Stimulated activated effector memory CD8-positive, alpha-beta T cell treated with anti-CD3 and anti-CD28 coated beads, Interleukin-12 subunit alpha, Interleukin-12 subunit beta, amount 100 ng/mL, for 72 hours (primary cell): ENCODE measurements around the gene TNIK.
"Not testable (repeated sequence)": the region's sequence is repeated elsewhere in the genome, so short reads cannot be mapped to it uniquely, and the experiment has no call there.

Experiments used
- ATAC-seq: fragments of 150-1000 bp; cut with Tn5 transposase; 2 replicates; pipeline ENCODE4 v1.10.0; 2021
- DNase-seq, 2 donors: peaks; one replicate each; pipeline ENCODE4 v3.0.0; 2021 to 2022; ENCODE audit warnings: low spot score in 2 of 2
- H3K27ac Mint-ChIP-seq: one replicate; pipeline ENCODE4 v1.8.0; 2022; ENCODE audit warnings: mild to moderate bottlenecking, mixed read lengths
- H3K36me3 Mint-ChIP-seq: one replicate; pipeline ENCODE4 v1.8.0; 2022; ENCODE audit warnings: mild to moderate bottlenecking, mixed read lengths
- H3K4me1 Mint-ChIP-seq: one replicate; pipeline ENCODE4 v1.8.0; 2022; ENCODE audit warnings: mixed read lengths
- H3K4me3 Mint-ChIP-seq: one replicate; pipeline ENCODE4 v1.8.0; 2022; ENCODE audit warnings: mild to moderate bottlenecking, mixed read lengths
- H3K9me3 Mint-ChIP-seq: one replicate; pipeline ENCODE4 v1.8.0; 2022; ENCODE audit warnings: mixed read lengths

Gene TNIK

DNA sequence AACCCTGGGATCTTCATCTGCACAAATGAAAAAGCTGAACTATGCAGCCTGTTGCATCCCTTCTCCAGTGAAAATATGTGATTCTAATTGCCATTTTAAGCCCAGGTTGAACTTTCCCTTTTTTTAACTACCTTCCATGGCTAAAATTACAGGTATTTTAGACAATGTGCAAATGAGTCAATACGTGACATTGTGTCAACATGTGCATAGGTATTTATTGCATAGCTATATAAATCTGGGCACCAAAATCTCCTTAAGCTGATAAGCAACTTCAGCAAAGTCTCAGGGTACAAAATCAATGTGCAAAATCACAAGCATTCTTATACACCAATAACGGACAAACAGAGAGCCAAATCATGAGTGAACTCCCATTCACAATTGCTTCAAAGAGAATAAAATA lies 37.4 kb downstream of the TNIK start:
- not testable (repeated sequence) for H3K36me3 Mint-ChIP-seq, DNase-seq, ATAC-seq, H3K4me3 Mint-ChIP-seq, H3K9me3 Mint-ChIP-seq, H3K27ac Mint-ChIP-seq, H3K4me1 Mint-ChIP-seq

DNA sequence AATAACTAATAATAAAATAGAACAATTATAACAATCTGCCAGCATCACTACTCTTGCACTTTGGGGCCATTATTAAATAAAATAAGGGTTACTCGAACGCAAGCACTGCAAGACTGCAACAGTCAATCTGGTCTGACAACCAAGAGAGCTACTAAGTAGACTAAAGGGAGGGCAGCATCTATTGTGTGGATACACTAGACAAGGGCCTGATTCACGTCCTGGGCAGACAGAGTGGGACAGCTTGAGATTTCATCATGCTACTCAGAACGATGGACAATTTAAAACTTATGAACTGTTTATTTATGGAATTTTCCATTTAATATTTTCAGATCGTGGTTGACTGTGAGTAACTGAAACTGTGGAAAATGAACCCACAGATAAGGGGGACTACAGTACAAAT lies 39.5 kb downstream of the TNIK start:
- Mint-ChIP-seq H3K9me3 (no peaks in the 10 kb centered on the region), H3K4me3 (no peak overlapping the region), H3K36me3 (no peaks in the 10 kb centered on the region), H3K27ac (no peak overlapping the region), H3K4me1 (peaks cover 7% of the 10 kb centered on the region)
- DNase-seq, result no peak
- no peak for ATAC-seq

DNA sequence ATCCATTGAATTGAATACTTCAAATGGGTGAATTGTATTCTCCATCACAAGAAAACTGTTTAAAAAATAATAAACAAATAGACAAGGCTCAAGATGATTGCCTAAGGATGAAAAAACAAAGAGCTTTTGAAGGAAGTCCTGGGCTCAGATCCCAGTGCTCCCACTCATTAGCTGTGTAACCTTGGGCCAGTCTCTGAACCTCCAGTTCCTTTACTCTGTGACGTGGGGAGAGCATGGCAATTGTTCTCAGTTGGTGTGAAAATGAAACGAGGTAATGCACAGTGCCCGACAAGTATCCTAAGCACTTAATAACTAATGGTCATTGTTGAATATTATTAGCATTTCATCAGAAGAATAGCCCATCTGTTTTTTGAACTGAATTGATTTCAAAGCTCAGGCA lies 40.7 kb downstream of the TNIK start:
- Mint-ChIP-seq H3K4me3 (no peak overlapping the region), H3K36me3 (no peaks in the 10 kb centered on the region), H3K27ac (no peak overlapping the region), H3K4me1 (peaks cover 19% of the 10 kb centered on the region), H3K9me3 (no peaks in the 10 kb centered on the region)
- no peak for DNase-seq
- ATAC-seq, result no peak

DNA sequence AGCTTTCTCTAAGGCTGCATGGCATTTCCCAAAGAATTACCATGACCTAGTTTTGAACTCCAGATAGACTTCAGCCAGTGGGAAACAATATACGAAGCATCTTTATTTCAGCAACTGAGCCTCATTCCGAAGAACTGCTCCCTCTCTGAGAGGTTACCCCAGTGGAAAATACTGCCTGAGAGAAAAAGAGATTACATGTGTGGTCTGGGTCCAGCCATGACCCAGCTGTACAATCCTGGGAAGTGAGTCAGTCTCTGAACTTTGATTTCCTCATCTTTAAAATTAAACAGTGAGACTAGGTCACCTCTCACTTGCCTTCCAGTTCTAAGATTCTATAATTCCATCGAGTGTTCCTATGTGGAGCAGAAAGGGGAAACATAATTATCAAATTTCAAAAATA lies 42.4 kb downstream of the TNIK start:
- Mint-ChIP-seq H3K27ac (no peak overlapping the region), H3K4me3 (no peak overlapping the region), H3K9me3 (no peaks in the 10 kb centered on the region), H3K36me3 (no peaks in the 10 kb centered on the region), H3K4me1 (peaks cover 33% of the 10 kb centered on the region)
- ATAC-seq (no peak), DNase-seq (no peak)

DNA sequence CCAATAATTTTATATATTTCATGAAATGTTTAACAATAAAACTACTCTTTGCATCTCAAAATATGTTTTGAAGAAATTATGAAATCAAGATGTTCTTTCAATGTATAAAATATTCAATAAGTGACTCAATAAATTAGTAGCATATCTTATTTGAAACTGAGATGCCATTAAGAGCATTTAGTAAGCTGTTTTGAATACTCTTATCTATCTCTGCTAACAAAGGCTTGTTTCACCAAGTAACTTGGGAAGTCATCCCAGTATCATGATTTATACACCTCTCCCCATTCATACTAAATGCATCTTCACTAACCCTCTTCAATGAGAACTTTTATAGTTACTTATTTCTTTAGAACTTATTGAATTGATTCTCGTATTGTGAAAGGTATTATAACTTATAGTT lies 43.1 kb downstream of the TNIK start:
- Mint-ChIP-seq H3K4me1 (peaks cover 39% of the 10 kb centered on the region), H3K27ac (no peak overlapping the region), H3K4me3 (no peak overlapping the region), H3K9me3 (no peaks in the 10 kb centered on the region), H3K36me3 (no peaks in the 10 kb centered on the region)
- ATAC-seq (no peak), DNase-seq (no peak)

DNA sequence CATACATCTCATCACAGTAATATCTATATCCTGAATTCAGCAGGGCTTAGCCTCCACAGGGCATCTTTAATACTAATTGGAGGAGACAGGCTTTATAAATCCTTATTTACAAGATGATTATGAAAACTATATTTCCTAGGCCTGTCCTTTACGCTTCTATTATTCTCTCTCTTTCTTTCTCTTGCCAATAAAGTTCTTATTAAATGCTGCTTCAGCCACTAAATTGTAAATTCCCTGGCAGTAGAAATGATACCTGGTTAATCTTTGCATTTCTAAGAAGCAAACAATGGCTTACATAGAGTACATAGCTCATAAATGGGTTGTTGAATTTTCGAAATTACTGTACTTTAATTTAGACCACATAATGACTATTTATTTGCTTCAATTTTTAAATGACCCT lies 43.5 kb downstream of the TNIK start:
- H3K4me1 Mint-ChIP-seq, result peaks cover 44% of the 10 kb centered on the region
- H3K4me3 Mint-ChIP-seq, result no peak overlapping the region
- no peaks in the 10 kb centered on the region for H3K36me3 Mint-ChIP-seq
- no peak for DNase-seq
- no peaks in the 10 kb centered on the region for H3K9me3 Mint-ChIP-seq
- ATAC-seq, result no peak
- no peak overlapping the region for H3K27ac Mint-ChIP-seq

DNA sequence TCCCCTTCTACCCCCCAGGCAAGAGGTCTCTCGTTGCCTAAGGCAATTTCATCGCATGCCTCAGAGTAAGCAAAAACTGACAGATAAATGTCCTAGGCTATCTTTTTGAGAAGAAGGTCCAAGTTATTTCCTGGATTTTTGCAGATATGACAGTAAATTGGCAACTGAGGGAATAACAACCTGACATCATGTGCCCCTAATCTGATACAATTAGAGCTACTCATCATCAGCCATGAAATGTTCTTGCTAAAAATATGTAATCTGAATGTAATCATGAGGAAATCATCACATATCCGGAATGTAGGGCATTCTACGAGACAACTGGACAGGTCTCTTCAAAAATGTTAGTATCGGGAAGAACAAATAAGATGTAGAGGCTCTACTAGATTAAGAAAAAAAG lies 44.1 kb downstream of the TNIK start:
- Mint-ChIP-seq H3K27ac (no peak overlapping the region), H3K4me3 (no peak overlapping the region), H3K9me3 (no peaks in the 10 kb centered on the region), H3K4me1 (peaks cover 39% of the 10 kb centered on the region), H3K36me3 (no peaks in the 10 kb centered on the region)
- DNase-seq, result no peak
- ATAC-seq, result no peak

DNA sequence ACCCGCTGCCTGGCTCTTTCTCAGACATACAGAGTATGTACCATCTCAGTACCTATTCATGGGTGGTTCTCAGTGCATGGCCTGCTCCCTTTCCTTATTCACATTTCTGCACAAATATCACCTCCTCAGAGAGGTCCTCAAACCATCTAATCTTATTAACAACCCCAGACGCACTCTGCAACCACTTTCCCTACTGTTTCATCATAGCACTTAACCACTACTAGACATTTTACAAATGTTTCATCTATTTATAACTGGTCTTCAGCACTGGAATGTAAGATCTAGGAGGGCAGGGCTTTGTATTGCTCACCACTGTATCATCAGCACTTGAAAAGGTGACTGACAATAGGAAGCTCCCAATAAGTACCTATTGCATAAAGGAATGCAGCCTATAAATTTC lies 45.1 kb downstream of the TNIK start:
- no peak for DNase-seq
- no peaks in the 10 kb centered on the region for H3K36me3 Mint-ChIP-seq
- ATAC-seq, result no peak
- no peaks in the 10 kb centered on the region for H3K9me3 Mint-ChIP-seq
- H3K4me1 Mint-ChIP-seq, result peaks cover 37% of the 10 kb centered on the region
- no peak overlapping the region for H3K27ac Mint-ChIP-seq
- no peak overlapping the region for H3K4me3 Mint-ChIP-seq

DNA sequence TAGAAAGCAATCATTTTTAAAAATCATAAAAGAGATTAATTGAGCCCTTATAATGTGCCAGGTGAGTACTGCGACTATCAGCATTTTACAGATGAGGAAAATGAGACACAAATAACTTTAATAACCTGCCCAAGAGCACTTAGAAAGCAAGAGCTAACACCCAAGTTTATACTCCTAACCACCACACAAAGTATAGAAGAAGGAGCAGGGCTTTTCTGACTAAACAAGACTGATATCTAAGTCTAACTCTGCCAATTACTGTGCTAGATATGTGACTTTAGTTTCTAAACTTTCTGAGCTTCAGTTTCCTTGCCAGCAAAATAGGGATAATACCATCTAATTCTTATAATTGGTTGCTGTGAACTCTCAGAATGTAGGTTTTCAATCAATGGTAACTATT lies 47.7 kb downstream of the TNIK start:
- Mint-ChIP-seq H3K36me3 (no peaks in the 10 kb centered on the region), H3K9me3 (no peaks in the 10 kb centered on the region), H3K27ac (peak overlapping the region; percentile 44), H3K4me3 (no peak overlapping the region), H3K4me1 (peaks cover 42% of the 10 kb centered on the region)
- no peak for DNase-seq
- ATAC-seq, result no peak

DNA sequence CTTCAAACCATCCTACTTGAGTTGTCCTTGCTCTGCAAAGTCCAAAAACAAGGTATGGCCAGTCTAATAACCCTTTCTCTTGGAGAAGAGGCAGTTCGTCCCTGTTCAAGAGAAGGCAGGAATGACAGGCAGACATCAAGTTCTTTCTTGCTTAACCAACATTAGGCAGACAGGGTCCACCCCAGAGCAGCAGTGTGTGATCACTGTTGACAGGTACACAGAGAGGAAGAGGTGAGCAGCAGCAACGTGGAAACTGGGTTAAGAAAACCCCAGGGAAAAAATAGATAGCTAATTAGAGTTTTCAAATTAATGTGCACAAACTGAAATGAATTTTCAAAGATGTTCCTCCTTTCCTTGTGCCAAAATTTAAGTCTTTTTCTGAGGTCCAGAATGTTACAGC lies 48.2 kb downstream of the TNIK start:
- H3K4me3 Mint-ChIP-seq, result no peak overlapping the region
- peak overlapping the region; percentile 44 for H3K27ac Mint-ChIP-seq
- DNase-seq, result no peak
- ATAC-seq, result no peak
- peaks cover 45% of the 10 kb centered on the region for H3K4me1 Mint-ChIP-seq
- no peaks in the 10 kb centered on the region for H3K36me3 Mint-ChIP-seq
- no peaks in the 10 kb centered on the region for H3K9me3 Mint-ChIP-seq

DNA sequence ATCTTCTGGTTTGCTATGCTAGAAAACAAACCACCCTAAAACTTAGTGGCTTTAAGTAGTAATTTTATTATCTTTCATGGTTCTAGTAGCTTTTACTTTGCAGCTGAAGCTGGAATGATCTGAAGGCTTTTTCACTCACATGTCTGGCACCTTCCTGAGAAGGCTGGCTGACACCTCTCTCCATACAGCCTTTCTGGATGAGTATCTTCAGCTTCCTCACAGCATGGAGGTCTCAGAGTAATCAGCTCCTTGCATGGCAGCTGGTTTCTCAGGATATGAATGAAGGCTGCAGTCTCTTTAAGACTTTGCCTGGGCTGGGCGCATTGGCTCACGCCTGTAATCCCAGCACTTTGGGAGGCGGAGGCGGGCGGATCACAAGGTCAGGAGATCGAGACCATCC lies 50.0 kb downstream of the TNIK start:
- DNase-seq, result no peak
- H3K9me3 Mint-ChIP-seq, result no peaks in the 10 kb centered on the region
- ATAC-seq, result no peak
- no peak overlapping the region for H3K4me3 Mint-ChIP-seq
- H3K27ac Mint-ChIP-seq, result no peak overlapping the region
- peaks cover 48% of the 10 kb centered on the region for H3K4me1 Mint-ChIP-seq
- no peaks in the 10 kb centered on the region for H3K36me3 Mint-ChIP-seq

DNA sequence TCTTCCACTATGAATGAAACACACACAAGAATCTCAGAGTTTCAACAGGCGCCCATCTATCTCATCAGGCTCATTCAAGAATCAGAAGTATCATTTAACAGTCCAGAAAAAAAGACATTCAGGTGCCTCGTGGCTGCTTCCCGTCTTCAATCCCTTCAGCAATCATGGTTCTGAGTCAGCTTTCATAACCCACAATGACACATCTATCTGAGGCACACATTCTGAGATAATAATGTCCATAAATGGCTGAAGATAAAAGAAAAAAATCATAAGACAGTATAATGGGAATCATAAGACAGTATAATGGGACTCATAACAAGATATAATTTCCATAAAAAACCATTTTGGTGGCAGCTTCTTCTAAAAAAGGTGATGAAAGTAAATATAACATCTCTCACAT lies 52.4 kb downstream of the TNIK start:
- H3K9me3 Mint-ChIP-seq, result no peaks in the 10 kb centered on the region
- H3K4me3 Mint-ChIP-seq, result no peak overlapping the region
- H3K36me3 Mint-ChIP-seq, result no peaks in the 10 kb centered on the region
- ATAC-seq (peak; percentile 78), DNase-seq (no peak)
- H3K27ac Mint-ChIP-seq, result no peak overlapping the region
- H3K4me1 Mint-ChIP-seq, result peaks cover 31% of the 10 kb centered on the region

DNA sequence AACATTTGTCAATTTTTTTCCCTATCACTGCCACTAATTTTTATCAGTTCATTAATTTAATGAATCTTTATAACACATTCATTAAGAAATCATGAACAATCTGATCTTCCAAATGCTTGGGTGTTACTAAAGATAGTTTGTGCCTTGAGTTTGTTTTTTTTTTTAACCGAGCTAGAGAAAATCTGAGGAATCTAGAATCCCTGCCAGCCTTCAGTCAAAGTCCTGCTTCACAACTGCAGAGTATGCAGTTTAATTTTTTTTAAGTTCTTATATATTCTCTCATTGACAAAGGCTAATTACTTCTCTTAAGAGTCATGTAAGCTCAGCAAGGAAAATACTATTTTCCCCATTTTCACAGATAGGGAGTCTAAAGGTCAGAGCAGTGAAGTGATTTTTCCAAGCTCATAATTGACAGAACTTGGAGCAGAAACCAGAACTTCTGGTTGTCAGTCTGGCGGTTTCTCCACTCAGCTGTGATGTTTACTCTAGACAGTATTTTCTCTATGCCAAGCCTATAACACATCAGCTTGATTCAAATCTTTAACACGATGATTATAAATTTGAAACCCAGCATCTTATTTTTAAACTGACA lies 55.7 kb downstream of the TNIK start:
- no peaks in the 10 kb centered on the region for H3K9me3 Mint-ChIP-seq
- peaks cover 41% of the 10 kb centered on the region for H3K4me1 Mint-ChIP-seq
- H3K27ac Mint-ChIP-seq, result no peak overlapping the region
- ATAC-seq, result no peak
- DNase-seq, result no peak
- no peak overlapping the region for H3K4me3 Mint-ChIP-seq
- no peaks in the 10 kb centered on the region for H3K36me3 Mint-ChIP-seq

DNA sequence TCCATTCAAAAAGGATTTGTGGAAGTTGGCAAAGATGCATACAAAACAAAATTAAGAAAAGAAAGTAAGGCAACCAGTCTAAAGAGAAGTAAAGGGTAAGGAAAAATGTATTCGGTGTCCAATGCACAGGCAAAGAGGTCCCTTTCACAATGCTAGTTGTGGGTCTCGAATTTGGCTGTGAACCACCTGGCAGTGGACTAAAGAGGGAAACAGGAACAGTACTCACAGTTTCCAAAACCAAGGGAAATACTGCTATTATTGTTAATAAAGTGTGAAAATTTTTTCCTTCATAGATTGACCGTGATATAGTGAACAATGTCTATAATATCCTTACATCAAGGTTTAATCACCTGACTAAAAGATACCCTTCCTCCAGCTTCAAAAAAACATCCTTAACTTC lies 57.9 kb downstream of the TNIK start:
- DNase-seq, result no peak
- Mint-ChIP-seq H3K9me3 (no peaks in the 10 kb centered on the region), H3K27ac (no peak overlapping the region), H3K4me1 (peaks cover 48% of the 10 kb centered on the region), H3K4me3 (no peak overlapping the region), H3K36me3 (no peaks in the 10 kb centered on the region)
- no peak for ATAC-seq

DNA sequence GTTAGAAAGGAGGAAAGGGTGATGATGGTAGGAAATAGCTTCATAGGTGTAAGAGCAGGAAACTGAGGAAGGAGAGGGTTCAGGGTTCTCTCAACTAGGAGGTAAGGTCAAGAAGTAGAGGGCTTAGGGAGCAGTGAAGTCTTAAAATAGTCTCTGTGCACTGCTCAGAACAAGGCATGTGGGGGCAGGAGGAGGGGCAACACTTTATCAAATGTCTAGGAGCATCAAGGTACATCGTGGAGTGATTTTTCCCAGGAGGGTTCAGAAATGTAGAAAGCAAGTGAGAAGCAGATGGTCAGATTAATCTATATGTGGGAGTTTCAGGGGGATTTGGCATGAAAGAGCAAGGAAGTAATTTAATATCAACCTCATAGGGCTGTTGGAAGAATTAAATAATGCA lies 58.8 kb downstream of the TNIK start:
- H3K27ac Mint-ChIP-seq, result no peak overlapping the region
- no peak for DNase-seq
- no peak for ATAC-seq

DNA sequence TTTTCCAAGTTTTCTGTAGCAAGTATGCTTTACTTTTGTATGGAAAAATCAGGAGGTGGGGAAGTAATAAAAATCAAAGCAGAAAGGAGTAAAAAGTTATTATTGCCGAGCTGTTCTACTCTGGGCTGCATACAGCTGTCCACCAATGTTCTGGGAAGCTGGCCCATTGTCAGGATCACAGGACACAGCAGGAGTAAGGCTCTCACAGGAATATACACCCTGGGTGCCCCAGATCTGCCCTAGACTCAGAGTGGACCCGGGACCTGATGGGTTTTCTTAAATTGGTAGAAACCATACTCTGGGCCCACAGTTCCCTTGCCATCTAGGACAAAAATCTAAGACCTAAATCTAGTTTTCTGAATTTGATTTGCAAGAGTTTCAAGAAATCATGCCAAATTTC lies 60.4 kb downstream of the TNIK start:
- DNase-seq, result no peak
- Mint-ChIP-seq H3K4me1 (peaks cover 58% of the 10 kb centered on the region), H3K9me3 (no peaks in the 10 kb centered on the region), H3K36me3 (no peaks in the 10 kb centered on the region), H3K4me3 (no peak overlapping the region), H3K27ac (no peak overlapping the region)
- no peak for ATAC-seq

More for the DNA sequence above, 58.8 kb downstream of the TNIK start:
- H3K4me1 Mint-ChIP-seq, result peaks cover 49% of the 10 kb centered on the region
- H3K4me3 Mint-ChIP-seq, result no peak overlapping the region
- H3K36me3 Mint-ChIP-seq, result no peaks in the 10 kb centered on the region
- no peaks in the 10 kb centered on the region for H3K9me3 Mint-ChIP-seq

DNA sequence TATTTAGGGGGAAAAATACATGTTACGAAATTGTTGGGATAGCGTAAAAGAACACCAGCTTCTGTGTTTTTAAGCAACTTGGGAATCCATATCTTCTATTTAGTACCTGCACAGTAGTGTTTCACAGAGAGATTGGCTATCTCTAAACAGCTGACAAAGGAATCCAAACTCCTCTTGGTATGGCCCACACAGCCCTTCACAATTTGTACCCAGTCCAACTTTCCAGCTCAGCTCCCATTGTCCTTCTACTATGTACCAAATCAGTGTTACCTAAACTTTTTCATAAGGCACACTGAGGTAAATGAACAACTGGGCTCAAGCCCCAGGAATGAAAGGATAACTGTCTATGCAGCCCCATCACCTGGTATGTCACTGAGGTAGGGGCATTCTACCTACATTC lies 61.9 kb downstream of the TNIK start:
- H3K9me3 Mint-ChIP-seq, result no peaks in the 10 kb centered on the region
- no peak overlapping the region for H3K27ac Mint-ChIP-seq
- ATAC-seq, result no peak
- no peaks in the 10 kb centered on the region for H3K36me3 Mint-ChIP-seq
- peaks cover 68% of the 10 kb centered on the region for H3K4me1 Mint-ChIP-seq
- DNase-seq, result no peak
- no peak overlapping the region for H3K4me3 Mint-ChIP-seq
